ENCODE data around the gene CD4.
"Not testable (repeated sequence)": the region's sequence is repeated elsewhere in the genome, so short reads cannot be mapped to it uniquely, and the experiment has no call there.

The CD4 gene

GRCh38 chr12:6868211-6869048 is 79.1 kb downstream of the CD4 start:
- Histone ChIP-seq H3K27ac (peak overlapping the region; percentile 93 to 99), H3K4me3 (peak overlapping the region; percentile 81)
- TF ChIP-seq, protein P1, sequence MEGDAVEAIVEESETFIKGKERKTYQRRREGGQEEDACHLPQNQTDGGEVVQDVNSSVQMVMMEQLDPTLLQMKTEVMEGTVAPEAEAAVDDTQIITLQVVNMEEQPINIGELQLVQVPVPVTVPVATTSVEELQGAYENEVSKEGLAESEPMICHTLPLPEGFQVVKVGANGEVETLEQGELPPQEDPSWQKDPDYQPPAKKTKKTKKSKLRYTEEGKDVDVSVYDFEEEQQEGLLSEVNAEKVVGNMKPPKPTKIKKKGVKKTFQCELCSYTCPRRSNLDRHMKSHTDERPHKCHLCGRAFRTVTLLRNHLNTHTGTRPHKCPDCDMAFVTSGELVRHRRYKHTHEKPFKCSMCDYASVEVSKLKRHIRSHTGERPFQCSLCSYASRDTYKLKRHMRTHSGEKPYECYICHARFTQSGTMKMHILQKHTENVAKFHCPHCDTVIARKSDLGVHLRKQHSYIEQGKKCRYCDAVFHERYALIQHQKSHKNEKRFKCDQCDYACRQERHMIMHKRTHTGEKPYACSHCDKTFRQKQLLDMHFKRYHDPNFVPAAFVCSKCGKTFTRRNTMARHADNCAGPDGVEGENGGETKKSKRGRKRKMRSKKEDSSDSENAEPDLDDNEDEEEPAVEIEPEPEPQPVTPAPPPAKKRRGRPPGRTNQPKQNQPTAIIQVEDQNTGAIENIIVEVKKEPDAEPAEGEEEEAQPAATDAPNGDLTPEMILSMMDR (IDR thresholded peaks at IDR 0.05) = no peak
- DNase-seq (ENCODE audit: low spot score) = no peak

GRCh38 chr12:6869049-6870021 is 80.0 kb downstream of the CD4 start:
- DNase-seq (ENCODE audit: low spot score) = no peak
- peak overlapping the region; percentile 81 for H3K4me3 ChIP-seq
- TF ChIP-seq, protein P1 (IDR thresholded peaks at IDR 0.05) = peak; percentile 92
- H3K27ac ChIP-seq = peak overlapping the region in 1 of 2 donors; percentile 99

DNA sequence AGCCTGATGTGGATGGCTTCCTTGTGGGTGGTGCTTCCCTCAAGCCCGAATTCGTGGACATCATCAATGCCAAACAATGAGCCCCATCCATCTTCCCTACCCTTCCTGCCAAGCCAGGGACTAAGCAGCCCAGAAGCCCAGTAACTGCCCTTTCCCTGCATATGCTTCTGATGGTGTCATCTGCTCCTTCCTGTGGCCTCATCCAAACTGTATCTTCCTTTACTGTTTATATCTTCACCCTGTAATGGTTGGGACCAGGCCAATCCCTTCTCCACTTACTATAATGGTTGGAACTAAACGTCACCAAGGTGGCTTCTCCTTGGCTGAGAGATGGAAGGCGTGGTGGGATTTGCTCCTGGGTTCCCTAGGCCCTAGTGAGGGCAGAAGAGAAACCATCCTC is 81.0 kb downstream of the CD4 start:
- H3K27ac ChIP-seq = peak overlapping the region in 1 of 2 donors; percentile 99
- not testable (repeated sequence) for H3K4me3 ChIP-seq; DNase-seq (ENCODE audit: low spot score)
